GM19324 (cell line): Measurements from ENCODE around the gene AOPEP.

ENCODE experiments used
- ATAC-seq: cut with Tn5 transposase; IDR thresholded peaks from one replicate; pipeline ENCODE4 v1.9.1; 2021; ENCODE audit warnings: mild to moderate bottlenecking, moderate library complexity; ENCODE audit not compliant: unreplicated experiment, low FRiP score

Gene AOPEP

DNA sequence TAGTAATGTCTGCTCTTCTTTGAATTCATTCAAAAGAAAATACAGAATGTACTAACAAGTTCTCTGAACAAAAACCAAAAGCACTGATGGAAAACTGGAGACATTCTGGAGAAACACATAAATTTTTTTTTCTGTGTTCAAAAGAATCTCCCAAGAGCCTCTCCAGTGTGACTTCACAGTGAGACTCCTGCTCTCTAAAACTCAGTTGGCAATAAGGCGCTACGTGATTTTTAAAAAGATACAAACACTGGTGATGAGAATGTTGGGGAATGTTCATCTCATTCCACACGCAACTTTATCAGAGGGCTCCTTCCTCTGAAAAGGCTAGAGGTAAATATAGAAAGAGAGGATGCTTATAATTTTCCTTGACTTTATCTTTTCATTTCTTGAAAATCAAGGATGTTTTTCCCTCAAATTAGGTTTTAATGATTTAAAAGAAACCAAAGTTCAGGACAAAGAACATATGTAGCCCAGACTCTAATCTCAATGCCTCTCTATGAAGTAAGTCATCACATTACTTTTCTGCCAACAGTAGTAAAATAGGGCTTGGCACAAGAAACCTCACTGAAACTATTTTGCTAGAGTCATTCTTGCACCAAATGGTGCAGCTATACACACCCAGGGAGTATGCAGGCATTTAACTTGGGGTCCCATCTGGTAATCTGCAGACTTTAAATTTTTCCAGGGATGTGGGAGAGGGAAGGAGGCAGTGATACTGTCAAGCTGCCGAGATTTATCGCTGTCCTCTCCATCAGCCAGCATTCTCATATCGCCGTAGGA lies 12.9 kb upstream of the AOPEP start:
- no peak for ATAC-seq

DNA sequence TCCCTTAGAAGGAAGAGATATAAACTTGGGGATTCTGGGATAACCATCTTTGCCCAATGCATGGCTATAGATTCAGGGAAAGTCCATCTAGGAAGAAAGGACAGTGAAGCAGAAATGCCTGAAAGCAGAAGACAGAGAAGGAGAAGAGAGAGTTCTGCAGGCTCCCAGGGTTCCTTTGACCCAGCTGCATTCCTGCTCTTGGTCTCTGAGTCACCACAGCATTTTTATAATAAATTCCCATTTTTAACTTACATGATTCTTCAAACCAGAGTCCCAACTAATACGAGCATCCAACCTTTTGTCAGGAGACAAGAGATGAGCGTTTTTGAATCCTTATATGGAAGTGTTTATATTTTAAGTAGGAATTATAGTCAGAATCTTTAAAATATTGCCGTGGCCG lies 12.0 kb upstream of the AOPEP start:
- ATAC-seq: no peak

DNA sequence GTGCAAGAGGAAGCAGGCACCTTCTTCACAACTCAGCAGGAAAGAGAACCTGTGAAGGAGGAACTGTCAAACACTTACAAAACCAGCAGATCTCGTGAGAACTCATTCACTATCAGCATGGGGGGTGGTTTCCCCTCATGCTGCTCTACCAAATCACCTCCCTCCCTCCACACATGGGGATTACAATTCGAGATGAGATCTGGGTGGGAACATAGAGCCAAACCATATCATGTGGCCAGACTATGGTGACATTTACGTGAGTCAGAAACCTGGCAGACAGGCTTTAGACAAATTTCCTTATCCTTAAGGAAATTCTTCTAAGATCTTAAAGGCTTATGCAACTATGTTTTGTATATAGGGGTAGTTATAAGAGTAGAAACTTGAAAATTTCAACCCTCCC lies 8.7 kb upstream of the AOPEP start:
- no peak for ATAC-seq

DNA sequence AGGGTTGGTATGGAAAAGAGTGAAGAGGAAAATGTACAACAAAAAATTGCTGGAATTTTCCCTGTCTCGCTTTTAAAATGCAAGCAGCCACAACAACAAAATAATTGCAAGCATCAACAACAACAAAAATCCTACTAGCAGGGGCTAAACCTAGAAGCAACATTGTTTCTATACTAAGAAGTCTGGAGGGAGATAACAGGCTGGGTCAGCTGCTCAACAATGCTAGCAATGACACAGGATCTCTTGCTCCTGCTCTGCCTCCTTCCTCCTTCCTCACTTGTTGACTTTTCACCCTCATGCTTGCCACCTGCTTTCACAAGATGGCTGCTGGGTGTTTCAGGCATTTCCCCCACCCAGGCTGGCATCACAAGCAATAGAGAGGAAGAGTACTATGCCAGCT lies 7.6 kb upstream of the AOPEP start:
- ATAC-seq: no peak

DNA sequence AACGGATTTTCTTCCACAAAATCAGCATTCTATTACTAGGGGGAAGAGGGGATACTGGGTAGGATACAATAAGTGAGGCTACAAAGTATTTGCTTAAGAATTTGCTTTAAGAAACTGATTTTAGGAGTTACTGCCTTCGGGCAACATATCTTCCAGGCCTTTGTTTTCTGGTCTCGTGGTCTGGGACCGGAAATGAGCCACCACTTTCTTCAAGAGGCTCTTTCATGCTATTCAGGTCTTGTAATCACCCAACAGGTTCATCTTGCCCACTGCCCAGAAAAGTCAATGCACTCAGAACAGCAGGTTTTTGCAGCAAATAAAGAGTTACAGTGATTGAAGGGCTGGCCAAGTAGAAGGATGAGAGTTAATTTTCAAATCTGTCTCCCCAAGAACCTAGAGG lies 6.6 kb upstream of the AOPEP start:
- no peak for ATAC-seq

DNA sequence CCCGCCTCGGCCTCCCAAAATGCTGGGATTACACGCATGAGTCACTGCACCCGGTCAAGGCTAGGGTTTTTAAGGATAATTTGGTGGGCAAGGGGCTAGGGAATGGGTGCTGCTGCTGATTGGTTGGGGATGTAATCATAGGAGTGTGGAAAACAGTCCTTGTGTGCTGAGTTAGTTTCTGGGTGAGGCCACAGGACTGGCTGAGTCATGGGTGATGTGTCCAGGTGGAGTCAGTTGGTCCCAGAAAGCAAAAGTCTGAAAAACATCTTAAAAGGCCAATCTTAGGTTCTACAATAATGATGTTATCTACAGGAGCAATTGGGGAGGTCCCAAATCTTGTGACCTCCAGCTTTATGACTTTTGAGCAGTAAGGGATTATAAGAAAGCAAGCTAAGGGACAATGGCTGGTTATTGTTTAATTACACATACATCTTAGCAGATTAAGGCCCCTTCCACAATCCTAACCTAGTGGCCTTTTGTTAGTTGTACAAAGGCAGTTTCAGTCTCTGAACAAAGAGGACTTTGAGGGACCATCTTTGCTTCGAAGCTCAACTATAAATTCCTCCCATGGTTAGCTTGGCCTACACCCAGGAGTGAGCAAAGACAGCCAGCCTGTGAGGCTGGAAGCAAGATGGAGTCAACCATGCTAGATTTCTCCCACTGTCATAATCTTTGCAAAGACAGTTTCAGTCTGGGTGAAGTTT lies 5.5 kb upstream of the AOPEP start:
- ATAC-seq: no peak

DNA sequence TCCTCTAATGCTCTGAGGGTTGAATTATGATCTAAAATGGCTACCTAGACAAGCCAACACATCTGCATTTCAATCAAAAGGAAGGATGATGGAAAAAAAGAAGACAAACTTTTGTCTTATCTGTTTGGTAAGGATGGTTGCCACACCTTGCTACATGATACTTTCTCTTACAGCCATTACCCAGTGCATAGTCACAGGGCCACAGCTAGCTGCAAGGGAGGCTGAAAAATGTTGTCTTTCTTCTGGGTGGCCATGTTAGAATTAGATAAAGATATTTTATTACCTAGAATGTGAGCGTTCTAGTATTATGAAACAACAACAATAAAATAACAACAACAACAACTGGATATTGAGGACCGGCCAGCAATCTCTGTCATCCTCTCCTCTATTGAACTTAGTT lies 4.7 kb upstream of the AOPEP start:
- no peak for ATAC-seq

DNA sequence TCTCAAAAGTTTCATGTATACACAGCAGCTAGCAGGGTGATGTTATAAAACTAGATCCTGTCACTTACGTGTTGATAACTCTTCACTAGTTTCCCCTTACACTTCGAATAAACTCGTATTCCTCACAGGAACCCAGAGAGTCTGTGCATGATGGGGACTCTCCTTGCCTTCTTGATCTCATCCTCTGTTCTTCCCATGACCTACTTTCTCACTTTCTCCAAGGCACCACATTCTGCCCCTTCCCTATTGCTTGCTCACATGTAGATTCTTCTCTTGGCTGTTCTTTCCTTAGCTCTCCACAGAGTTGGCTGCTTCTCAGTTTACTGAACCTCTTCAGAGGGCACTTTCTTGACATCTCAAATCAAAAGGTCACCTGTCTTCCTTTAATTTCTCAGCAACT lies 1.2 kb upstream of the AOPEP start:
- ATAC-seq: no peak

DNA sequence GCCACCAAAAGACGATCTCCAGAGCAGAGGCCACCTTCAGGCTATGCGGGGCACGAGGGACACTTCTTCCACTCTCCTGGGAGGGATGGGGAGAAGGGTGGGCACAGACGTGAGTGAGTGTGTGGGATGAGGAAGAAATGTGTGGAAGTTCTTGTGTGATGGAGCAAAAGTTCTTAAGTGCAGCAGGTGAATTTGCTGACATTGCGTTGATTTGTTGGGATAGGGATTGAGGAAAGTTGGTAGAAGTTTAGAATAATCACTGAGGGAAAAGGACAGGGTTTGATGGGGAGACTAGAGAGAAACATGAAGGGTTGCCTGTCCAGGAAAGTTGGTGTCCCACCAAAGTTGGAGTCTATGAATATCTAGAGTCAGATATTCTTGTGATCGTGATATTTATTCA lies 2.2 kb downstream of the AOPEP start:
- ATAC-seq: no peak

DNA sequence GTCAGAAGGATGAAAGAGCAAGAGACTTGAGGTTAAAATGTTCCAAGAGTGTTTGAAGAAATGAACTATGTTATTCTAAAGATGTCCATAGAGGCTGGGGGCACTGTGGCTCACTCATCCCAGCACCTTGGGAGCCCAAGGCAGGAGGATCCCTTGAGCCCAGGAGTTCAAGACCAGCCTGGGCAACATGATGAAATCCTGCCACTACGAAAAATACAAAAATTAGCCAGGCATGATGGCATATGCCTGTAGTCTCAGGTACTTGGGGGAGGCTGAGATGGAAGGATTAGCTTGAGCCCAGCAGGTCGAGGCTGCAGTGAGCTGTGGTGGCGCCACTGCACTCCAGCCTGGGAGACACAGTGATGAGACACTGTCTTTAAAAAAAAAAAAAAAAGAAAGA lies 2.7 kb downstream of the AOPEP start:
- no peak for ATAC-seq

DNA sequence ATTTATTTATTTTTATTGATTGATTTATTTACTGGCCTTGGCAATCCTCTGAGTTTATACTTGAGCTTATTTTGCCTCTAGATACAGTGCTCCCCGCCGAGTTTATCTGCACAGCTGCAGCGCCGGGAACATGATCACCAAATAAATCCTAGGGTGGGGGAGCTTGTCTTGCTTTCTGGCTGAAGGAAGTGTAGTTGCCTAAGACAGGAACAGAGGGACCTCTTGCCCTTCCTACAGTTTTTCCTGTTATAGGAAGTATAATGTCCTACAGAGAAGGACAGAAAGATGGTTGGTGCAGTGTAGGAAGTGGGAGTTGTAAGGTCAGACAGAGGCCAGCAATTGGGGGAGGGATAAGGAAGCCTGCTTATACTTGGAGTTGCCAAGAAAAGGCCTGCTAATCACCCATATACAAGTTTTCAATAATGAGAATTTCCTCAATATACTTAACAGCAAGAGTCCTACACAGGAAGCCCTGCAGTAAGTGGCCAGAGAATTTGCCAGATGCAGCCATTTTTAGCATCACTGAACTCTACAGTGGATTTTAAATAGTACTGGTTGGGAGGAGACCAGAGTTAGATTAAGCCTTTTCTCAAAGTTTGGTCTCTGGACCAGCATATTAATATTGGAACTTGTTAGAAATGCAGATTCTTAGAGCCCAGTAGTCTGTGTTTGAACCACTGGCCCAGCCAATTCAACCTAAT lies 7.7 kb downstream of the AOPEP start:
- no peak for ATAC-seq

DNA sequence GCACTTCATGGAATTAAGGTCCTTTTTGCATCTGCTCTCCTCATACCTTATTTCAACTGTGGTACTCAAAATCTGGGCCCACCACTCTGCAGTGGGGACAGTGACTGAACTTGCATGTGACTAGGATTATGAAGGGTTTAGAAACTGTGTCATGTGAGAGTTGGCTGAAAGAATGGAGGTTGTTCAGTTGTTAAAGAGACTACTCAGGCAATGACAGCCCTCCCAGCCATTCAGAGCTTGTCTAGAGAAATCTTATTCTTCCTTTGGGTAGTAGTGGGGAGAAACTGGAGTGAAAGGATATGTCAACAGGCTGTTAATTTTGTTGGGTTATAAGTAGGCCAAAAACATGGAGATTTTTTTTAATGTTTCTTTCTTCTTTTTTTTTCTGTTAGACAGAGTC lies 10.3 kb downstream of the AOPEP start:
- ATAC-seq: no peak

DNA sequence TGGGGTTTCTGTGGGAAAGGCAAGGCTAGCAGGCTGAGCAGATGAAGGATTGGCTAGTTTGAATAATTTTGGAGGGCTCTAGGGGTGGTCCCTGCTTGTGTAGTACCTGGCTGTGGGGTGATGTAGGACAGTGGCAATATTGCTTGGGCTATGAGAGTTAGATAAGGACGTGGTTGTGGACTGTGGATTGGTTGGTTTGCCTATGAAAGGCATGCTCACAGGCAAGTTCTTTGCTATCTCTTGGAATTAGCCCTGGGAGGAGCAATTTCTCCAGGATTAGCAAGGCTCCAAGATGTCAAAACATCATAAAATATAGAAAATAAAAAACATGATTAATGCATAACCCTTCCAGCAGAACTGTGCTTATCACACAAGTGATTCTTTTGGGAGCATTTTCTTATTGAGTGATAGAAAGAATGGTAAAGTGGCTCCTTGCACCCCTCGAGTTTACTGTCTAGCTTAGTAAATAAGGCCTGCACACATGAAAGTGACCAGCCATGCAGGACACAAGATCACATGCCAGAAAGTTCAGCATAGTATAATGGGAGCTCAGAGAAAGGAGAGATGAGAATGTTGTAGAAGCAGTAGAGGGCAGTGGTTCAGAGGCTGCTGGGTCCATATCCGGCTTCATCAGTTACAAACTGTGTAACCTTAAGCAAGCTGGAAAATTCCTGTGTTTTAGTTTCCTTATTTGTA lies 13.8 kb downstream of the AOPEP start:
- no peak for ATAC-seq

DNA sequence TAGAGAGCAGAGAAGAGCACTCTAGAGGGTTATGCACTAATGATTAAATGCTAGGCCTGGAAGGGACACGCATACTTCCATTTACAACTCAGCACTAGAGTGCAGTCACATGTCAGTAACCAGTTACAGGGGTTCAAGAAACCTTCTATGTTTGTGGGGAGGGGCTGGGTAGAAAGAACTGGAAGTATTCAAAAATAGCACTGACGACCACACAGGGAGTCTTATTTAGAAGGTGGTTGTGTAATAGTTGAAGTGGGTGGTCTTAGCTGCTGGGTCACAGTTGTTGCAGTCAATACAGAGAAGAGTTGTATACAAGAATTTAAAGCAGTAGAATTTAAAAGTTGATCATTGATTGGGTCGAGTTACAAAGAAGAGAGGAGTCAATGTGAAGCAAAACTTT lies 15.4 kb downstream of the AOPEP start:
- ATAC-seq: no peak

DNA sequence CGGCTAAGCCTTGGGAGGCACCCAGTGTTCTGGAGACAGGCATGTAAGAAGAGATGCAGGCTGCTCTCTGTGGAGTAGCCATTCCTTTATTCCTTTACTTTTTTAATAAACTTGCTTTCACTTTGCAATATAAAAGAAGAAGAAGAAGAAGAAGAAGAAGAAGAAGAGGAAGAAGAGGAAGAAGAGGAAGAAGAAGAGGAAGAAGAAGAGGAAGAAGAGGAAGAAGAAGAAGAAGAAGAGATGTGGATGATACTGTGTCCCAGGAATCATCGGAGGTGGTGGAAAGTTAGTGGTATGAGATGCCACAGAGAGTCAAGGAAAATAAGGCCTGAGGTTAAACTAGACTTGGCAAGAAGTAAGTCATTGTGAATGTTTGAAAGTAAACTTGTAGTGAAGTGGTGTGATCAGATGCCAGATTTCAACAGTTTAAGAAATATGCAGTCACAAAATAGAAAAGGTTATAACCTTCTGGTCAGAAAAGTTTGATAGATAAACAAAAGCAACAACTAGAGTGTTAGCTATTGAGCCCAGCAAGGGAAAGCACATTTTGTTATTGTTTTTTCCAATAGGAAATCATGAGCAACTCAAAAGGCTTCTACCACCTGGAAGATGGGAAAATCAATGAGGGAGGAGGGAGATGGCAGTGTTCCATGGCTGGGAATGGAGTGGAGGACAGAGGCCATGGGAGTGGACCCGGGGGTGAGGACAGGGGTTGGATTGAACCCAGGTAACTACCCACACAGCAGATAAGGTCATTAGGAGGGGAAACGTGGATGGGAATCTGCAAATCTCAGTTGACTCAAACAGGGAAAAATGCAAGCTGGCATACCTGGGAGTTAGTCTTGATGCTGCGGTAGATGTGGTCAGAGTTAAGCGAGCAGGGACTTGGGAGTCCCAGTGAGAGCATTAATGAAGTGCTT lies 16.8 kb downstream of the AOPEP start:
- ATAC-seq: no peak

DNA sequence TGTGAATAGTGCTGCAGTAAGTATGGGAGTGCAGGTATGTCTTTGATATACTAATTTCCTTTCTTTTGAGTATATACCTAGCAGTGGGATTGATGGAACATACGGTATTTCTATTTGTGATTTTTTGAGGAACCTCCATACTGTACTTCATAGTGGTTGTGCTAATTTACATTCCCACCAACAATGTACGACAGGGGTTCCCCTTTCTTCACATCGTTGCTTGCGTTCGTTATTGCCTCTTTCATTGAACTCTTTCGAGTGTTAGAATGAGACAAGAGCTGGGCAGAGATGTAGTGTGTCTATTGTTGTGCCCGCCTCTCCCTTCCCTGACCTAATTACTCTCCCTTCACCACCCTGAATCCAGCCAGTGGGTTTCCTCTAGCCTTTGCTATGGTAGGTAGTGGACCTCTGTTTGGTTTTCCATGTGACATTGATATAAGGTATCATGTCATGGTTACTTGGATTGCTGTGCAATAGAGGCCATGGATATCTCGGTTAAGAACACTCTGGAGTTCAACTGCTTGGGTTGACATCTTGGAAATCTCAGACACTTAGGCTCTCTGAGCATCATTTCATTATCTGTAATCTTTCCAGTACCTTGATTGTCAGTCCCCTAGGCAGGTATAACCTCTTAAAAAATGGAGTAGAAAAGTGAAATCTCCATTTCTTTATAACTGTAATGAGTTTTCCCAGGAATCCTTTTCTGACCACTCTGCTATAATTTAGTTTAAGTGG lies 19.5 kb downstream of the AOPEP start:
- no peak for ATAC-seq

DNA sequence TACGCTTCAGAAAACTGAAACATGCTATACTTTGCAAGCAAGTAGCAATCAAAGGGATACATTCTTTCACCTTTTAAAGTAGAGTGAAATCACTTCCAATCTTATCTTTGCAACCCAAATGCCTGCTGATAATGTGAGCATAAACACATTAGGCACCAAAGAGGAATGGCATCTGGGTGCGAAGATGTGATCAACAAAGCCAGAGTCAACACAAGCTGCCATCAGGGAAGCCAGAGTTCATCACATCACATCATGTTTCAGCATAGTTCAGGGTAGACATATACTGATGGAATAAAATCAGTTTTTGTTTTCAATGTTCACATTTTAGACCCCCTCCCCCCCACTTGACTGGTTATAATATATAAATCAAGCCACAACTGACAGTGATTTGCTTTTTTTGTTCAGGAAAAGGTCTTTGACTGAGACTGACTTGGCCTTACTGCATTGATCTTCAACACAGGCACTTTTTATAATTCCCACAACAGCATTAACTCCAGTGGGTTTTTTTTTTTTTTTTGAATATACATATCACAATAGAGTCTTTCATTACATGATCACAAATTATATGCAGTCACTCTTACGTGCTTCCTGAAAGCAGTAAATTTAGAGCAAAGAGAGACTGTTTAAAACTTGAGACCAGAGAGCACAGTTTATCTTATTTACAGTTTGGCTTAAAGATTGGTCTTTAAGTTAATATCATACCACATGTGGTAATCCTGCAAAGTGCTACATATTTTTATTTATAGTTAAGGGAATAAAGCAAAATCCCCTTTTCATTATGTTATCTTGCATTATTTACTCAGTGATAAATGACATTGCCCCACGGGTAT lies 20.3 kb downstream of the AOPEP start:
- ATAC-seq: no peak

DNA sequence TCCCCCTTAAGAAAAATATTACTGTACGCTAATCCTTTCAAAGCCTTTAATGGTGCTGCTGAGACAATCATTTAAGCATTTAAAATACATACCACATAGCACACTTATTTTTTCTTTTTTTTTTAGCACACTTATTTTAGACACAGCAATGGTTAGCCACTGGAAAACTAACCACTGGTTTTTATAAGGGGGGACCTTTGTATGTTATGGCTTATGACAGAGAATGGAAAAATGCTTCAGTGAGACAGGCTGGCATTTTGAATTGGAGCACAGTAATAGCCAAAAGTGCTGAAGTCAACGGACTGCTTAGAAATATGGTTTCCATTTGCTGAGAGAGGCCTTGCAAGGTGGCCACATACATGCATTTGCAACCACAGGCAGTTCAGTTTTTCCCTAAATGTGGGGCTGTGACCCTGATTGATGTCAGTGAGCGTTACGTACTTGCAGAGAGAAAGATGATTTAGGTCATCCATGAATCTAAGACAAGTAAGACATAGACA lies 28.5 kb downstream of the AOPEP start:
- ATAC-seq: no peak
